ENCODE measurements around the gene LINGO1. TPM values are rescaled to one million over a fixed set of nuclear protein-coding genes. Genes with fewer than 3 reads are reported as not detected.
A peak's percentile ranks its signal among the peaks of the same experiment; 100 is the strongest.

The LINGO1 gene
- total RNA-seq: under 1 TPM; 0.78 to 0.99 TPM

- peaks cover 29% of the 10 kb centered on the region for H3K4me1 ChIP-seq
- H3K9me3 ChIP-seq: no peaks in the 10 kb centered on the region
- DNase-seq (peak; percentile 31 to 54 (median 40)), ATAC-seq (peak; percentile 41)
- peak within 1 kb of the TSS in 1 of 4 donors; percentile 26 for H3K27ac ChIP-seq
- intact Hi-C loops (cut with DNase I): no loop called here
- H3K4me3 ChIP-seq: peak within 1 kb of the TSS; percentile 16 to 18
- peaks cover 0 to 6% of the 10 kb centered on the region in 2 donors for H3K27me3 ChIP-seq
- WGBS, 2 donors: 0% methylated on average over 70 of the region's 88 CpGs; no CpG with 5 or more reads in 1 of the 2 donors
- no peaks in the 10 kb centered on the region for H3K36me3 ChIP-seq (replicated peaks in 1 of 2; ENCODE audit: insufficient read depth in 1 of 2, low read depth in 2 of 2)
- TF ChIP-seq POLR2A (IDR thresholded peaks at IDR 0.05): no peak
Observed at GRCh38 chr15:77632534-77633133, at the start of gene LINGO1. Gene LINGO1 (minus strand): TSS chr15:77632912. CDS start chr15:77632315, 597 bp downstream.

DNA sequence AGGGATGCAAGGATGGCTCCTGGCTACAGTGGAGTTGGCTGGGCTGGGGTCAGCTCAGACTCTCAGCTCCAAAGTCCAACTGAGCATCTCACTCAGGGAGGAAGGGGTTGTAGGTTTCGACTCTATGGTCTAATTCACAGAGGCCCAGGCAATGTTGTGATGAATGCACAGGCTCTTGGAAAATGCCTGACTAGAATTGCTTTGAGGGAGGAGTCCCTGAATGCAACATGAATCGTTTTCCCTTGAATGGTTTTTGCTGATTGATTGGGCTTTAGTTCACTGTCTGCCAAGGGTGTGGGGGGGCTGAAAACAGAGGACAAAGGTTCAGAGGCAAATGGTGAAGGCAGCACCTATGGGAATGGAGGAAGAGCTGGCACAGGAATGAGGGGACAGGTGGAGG lies 48.6 kb upstream of the LINGO1 start:
- no peaks in the 10 kb centered on the region for H3K9me3 ChIP-seq
- no peaks in the 10 kb centered on the region for H3K36me3 ChIP-seq (replicated peaks in 1 of 2; ENCODE audit: insufficient read depth in 1 of 2, low read depth in 2 of 2)
- WGBS, 2 donors: 42 to 45% methylated on average over 2 of the region's 2 CpGs
- no peak for DNase-seq
- TF ChIP-seq CTCF (IDR thresholded peaks at IDR 0.05) (no peak), POLR2A (IDR thresholded peaks at IDR 0.05) (no peak)
- no peak for ATAC-seq
- no peaks in the 10 kb centered on the region for H3K27me3 ChIP-seq
- H3K27ac ChIP-seq: no peak overlapping the region
- intact Hi-C loops (cut with DNase I): no loop called here
- no peaks in the 10 kb centered on the region for H3K4me1 ChIP-seq
- H3K4me3 ChIP-seq: no peak overlapping the region

DNA sequence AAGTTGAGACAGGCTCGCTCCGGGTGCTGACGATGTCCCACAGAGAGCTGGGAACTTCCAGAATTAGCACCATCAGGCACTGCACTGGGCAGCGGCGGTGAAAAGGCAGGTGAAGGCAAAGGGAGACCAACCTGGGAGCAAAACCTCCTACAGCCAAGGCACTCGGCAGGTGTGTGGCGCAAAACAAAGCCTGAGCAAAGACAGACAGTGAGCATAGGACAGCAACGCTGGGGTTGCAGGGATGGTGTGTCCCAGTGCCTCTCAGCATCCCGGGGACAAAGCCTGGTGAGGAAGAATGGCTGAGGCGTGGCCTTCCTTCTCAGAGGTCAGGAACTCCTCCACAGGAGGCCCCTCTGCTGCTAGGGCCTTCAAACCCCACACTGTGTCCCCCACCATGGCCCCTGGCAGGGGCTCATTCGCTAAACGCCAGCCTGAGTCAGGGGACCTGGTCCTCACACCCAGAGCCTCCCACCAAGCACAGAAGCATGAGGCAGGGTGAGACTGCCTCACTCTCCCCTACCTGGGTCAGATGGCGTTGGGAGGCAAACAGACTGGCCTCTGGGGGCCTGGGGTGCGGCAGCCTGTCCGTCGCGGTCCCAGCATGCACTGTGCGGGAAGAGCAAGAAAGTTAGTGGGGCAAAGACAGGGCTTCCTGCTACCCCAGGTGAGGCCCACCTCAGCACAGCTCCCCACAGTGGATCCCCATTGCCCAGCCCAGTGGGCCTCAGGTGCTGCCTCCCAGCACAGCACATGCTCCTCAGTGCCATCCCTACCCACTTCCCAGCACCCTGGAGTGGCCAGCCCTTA lies 44.1 kb upstream of the LINGO1 start:
- Histone ChIP-seq H3K27ac (no peak overlapping the region), H3K9me3 (no peaks in the 10 kb centered on the region), H3K4me3 (no peak overlapping the region), H3K4me1 (no peaks in the 10 kb centered on the region), H3K27me3 (no peaks in the 10 kb centered on the region), H3K36me3 (replicated peaks in 1 of 2; ENCODE audit: insufficient read depth in 1 of 2, low read depth in 2 of 2) (no peaks in the 10 kb centered on the region)
- intact Hi-C loops (cut with DNase I): no loop called here
- ATAC-seq: no peak
- no peak for TF ChIP-seq CTCF (IDR thresholded peaks at IDR 0.05)
- TF ChIP-seq POLR2A (IDR thresholded peaks at IDR 0.05): no peak
- 81 to 82% methylated on average over 16 to 18 of the region's 18 CpGs for WGBS, 2 donors
- no peak for DNase-seq

- Histone ChIP-seq H3K4me1 (no peaks in the 10 kb centered on the region), H3K27ac (no peak overlapping the region), H3K4me3 (no peak overlapping the region), H3K9me3 (no peaks in the 10 kb centered on the region), H3K36me3 (replicated peaks in 1 of 2; ENCODE audit: insufficient read depth in 1 of 2, low read depth in 2 of 2) (no peaks in the 10 kb centered on the region), H3K27me3 (no peaks in the 10 kb centered on the region)
- TF ChIP-seq CTCF (IDR thresholded peaks at IDR 0.05) (no peak), POLR2A (IDR thresholded peaks at IDR 0.05) (no peak)
- DNase-seq (no peak), ATAC-seq (no peak)
- intact Hi-C loops (cut with DNase I): no loop called here
- WGBS, 2 donors: 77 to 81% methylated on average over 5 of the region's 5 CpGs
Observed at GRCh38 chr15:77675806-77676415, 43.2 kb upstream of the LINGO1 start.

GRCh38 chr15:77674327-77674726 lies 41.6 kb upstream of the LINGO1 start:
- Histone ChIP-seq H3K4me3 (no peak overlapping the region), H3K27ac (no peak overlapping the region), H3K36me3 (replicated peaks in 1 of 2; ENCODE audit: insufficient read depth in 1 of 2, low read depth in 2 of 2) (no peaks in the 10 kb centered on the region), H3K4me1 (no peaks in the 10 kb centered on the region), H3K9me3 (no peaks in the 10 kb centered on the region), H3K27me3 (no peaks in the 10 kb centered on the region)
- no peak for TF ChIP-seq POLR2A (IDR thresholded peaks at IDR 0.05)
- TF ChIP-seq CTCF (IDR thresholded peaks at IDR 0.05): no peak
- 72 to 80% methylated on average over 7 of the region's 7 CpGs for WGBS, 2 donors
- ATAC-seq (no peak), DNase-seq (no peak)
- intact Hi-C loops (cut with DNase I): no loop called here
